ENCODE data around the gene DDX59. TPM values are rescaled to one million over a fixed set of nuclear protein-coding genes. Genes with fewer than 3 reads are reported as not detected.

Gene DDX59
- total and polyA plus RNA-seq, 10 of the 15 experiments (the other 5 are each of a cell fraction or from before 2014, with no cell fraction given) = 17.3 to 42.1 (median 23.6) TPM

- TF ChIP-seq ZBTB11 (CRISPR knock-in tag; IDR thresholded peaks at IDR 0.05) (no peak), REST (IDR thresholded peaks at IDR 0.05; ENCODE audit: low read depth, low read length) (no peak), FOXK2 (IDR thresholded peaks at IDR 0.05) (no peak)
Observed at GRCh38 chr1:200620273-200621131, 49.2 kb downstream of the DDX59 start, which contains the start of gene KIF14 (continued).

Measured in GM12878 (cell line).